Neural cell (in vitro differentiated cells): ENCODE measurements around the gene DLK1. TPM values are rescaled to one million over a fixed set of nuclear protein-coding genes. Genes with fewer than 3 reads are reported as not detected.

ENCODE experiments used
- H2AFZ ChIP-seq: fragments of 200-600, 300-800 bp; sonication (generic), shearing (Covaris generic); 2 replicates; pipeline ENCODE4 v1.6.0; 2014; ENCODE audit warnings: low read depth, mild to moderate bottlenecking, antibody characterized with exemption, low read length, moderate library complexity
- H3F3A ChIP-seq: fragments of 200-600 bp; shearing (Covaris generic); 2 replicates; pipeline ENCODE4 v1.6.1; 2016; ENCODE audit warnings: mild to moderate bottlenecking, moderate library complexity, mixed read lengths, antibody characterized with exemption, low read length; ENCODE audit not compliant: insufficient read depth, poor library complexity, severe bottlenecking
- H3K27ac ChIP-seq: fragments of 200-600, 300-800 bp; sonication (generic), shearing (Covaris generic); 2 replicates; pipeline ENCODE4 v1.5.1; 2014; ENCODE audit warnings: mild to moderate bottlenecking, low read length, moderate library complexity
- H3K27me3 ChIP-seq: fragments of 300-800, 200-600 bp; sonication (generic), shearing (Covaris generic); 2 replicates; pipeline ENCODE4 v1.6.0; 2014; ENCODE audit warnings: mild to moderate bottlenecking, low read depth, low read length, moderate library complexity; ENCODE audit not compliant: insufficient read depth
- H3K36me3 ChIP-seq: fragments of 300-800, 200-600 bp; sonication (generic), shearing (Covaris generic); 2 replicates; pipeline ENCODE4 v1.5.1; 2014; ENCODE audit warnings: mild to moderate bottlenecking, antibody characterized with exemption, low read length, moderate library complexity; ENCODE audit not compliant: insufficient read depth
- H3K4me2 ChIP-seq: fragments of 300-800, 200-600 bp; sonication (generic), shearing (Covaris generic); 2 replicates; pipeline ENCODE4 v1.6.0; 2014; ENCODE audit warnings: mild to moderate bottlenecking, low read length
- H3K4me3 ChIP-seq: fragments of 300-800, 200-600 bp; sonication (generic), shearing (Covaris generic); 2 replicates; pipeline ENCODE4 v1.5.1; 2014; ENCODE audit warnings: mild to moderate bottlenecking, low read length, moderate library complexity
- H3K79me2 ChIP-seq: fragments of 200-600 bp; shearing (Covaris generic); replicated peaks from 2 replicates; pipeline ENCODE4 v1.6.0; 2014; ENCODE audit warnings: mild to moderate bottlenecking, low read length, moderate library complexity; ENCODE audit not compliant: insufficient read depth
- H3K9ac ChIP-seq: fragments of 300-800, 200-600 bp; sonication (generic), shearing (Covaris generic); 2 replicates; pipeline ENCODE4 v1.6.1; 2016; ENCODE audit warnings: mild to moderate bottlenecking, low read length, mixed read lengths
- H3K9me2 ChIP-seq: fragments of 200-600 bp; shearing (Covaris generic); 2 replicates; pipeline ENCODE4 v1.6.1; 2016; ENCODE audit warnings: mild to moderate bottlenecking, low read length, mixed read lengths; ENCODE audit not compliant: insufficient read depth
- H3K9me3 ChIP-seq: fragments of 200-600, 300-800 bp; sonication (generic), shearing (Covaris generic); 2 replicates; pipeline ENCODE4 v1.6.1; 2016; ENCODE audit warnings: mild to moderate bottlenecking, mixed run types, low read length, moderate library complexity, mixed read lengths
- H4K20me1 ChIP-seq: fragments of 200-600 bp; shearing (Covaris generic); 2 replicates; pipeline ENCODE4 v1.6.1; 2016; ENCODE audit warnings: mild to moderate bottlenecking, mixed run types; ENCODE audit not compliant: insufficient read depth
- EP300 ChIP-seq: fragments of 450-650 bp; conservative IDR thresholded peaks from 2 replicates; pipeline ENCODE4 v1.6.1; 2014; ENCODE audit warnings: antibody characterized with exemption, mild to moderate bottlenecking, moderate library complexity; ENCODE audit not compliant: poor library complexity, severe bottlenecking
- EZH2 ChIP-seq: fragments of 200-600, 300-800 bp; shearing (Covaris generic), sonication (generic); IDR thresholded peaks from 2 replicates; pipeline ENCODE4 v1.6.1; 2014; ENCODE audit warnings: antibody characterized with exemption, low read length, borderline replicate concordance, mild to moderate bottlenecking; ENCODE audit not compliant: insufficient read depth, poor library complexity, severe bottlenecking
- MXI1 ChIP-seq: fragments of 450-650 bp; conservative IDR thresholded peaks from 2 replicates; pipeline ENCODE4 v1.6.1; 2014; ENCODE audit warnings: antibody characterized with exemption, mild to moderate bottlenecking; ENCODE audit not compliant: poor library complexity, severe bottlenecking
- POLR2AphosphoS5 ChIP-seq: IDR thresholded peaks from 2 replicates; pipeline ENCODE4 v1.6.1; 2012
- RAD21 ChIP-seq: fragments of 450-650 bp; conservative IDR thresholded peaks from 2 replicates; pipeline ENCODE4 v1.6.1; 2014; ENCODE audit warnings: antibody characterized with exemption, mild to moderate bottlenecking, moderate library complexity
- REST ChIP-seq: IDR thresholded peaks from 2 replicates; pipeline ENCODE4 v1.6.1; 2012; ENCODE audit warnings: borderline replicate concordance
- SMC3 ChIP-seq: fragments of 450-650 bp; conservative IDR thresholded peaks from 2 replicates; pipeline ENCODE4 v1.6.1; 2014; ENCODE audit warnings: antibody characterized with exemption, mild to moderate bottlenecking, moderate library complexity; ENCODE audit not compliant: poor library complexity
- TAF1 ChIP-seq: IDR thresholded peaks from 2 replicates; pipeline ENCODE4 v1.6.1; 2012; ENCODE audit warnings: low read depth
- polyA plus RNA-seq: library from polyadenylated mRNA; depleted of rRNA; stranded (reverse); fragments of >200 nt; gene quantifications from 2 replicates; pipeline ENCODE4 v1.2.3, GENCODE V29; 2014
- TF ChIP-seq, protein P1 (sequence below): fragments of 450-650 bp; IDR thresholded peaks from 2 replicates; pipeline ENCODE4 v1.5.1; 2014; ENCODE audit warnings: antibody characterized with exemption, mild to moderate bottlenecking, moderate library complexity; ENCODE audit not compliant: poor library complexity, severe bottlenecking

Gene DLK1
- polyA plus RNA-seq, 1 donor from 2014 or later = 6.8 TPM

DNA sequence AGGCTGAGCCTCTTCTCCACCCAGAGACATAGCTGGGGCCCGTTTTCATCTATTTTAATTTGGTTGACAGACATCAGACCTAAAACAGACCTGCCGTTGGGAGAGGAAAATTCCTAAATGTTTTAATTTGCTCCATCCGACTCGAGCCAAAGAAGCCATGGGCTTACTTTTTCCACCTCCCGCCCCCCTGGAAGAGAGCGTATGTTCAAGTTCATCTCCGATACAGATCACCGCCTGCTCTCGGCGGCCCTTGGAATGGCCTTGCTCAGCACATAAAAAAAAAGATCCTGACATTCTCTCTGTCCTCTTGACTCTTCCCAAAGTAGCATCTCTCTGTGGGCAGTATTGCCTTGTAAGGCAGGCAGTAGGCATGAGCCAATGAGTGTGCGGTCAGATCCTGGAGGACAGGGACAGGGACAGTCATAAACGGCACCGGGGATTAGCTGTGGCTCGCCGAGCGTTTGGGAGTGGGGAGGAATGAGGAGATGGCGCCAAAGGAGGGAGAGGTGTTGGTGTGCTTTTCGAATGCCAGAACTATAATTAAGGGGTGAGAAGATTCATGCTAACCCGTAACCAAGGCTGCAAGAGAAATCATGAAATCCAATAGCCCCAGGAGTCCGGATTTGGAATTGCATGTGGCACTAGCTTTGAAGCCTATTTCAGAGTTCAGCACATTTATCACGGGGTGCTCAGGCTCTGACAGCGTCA lies 51.3 kb downstream of the DLK1 start:
- H3K27me3 ChIP-seq = no peaks in the 10 kb centered on the region
- no peak for TF ChIP-seq MXI1
- TF ChIP-seq TAF1 = no peak
- no peak for TF ChIP-seq SMC3
- no peak for TF ChIP-seq REST
- TF ChIP-seq, protein P1, sequence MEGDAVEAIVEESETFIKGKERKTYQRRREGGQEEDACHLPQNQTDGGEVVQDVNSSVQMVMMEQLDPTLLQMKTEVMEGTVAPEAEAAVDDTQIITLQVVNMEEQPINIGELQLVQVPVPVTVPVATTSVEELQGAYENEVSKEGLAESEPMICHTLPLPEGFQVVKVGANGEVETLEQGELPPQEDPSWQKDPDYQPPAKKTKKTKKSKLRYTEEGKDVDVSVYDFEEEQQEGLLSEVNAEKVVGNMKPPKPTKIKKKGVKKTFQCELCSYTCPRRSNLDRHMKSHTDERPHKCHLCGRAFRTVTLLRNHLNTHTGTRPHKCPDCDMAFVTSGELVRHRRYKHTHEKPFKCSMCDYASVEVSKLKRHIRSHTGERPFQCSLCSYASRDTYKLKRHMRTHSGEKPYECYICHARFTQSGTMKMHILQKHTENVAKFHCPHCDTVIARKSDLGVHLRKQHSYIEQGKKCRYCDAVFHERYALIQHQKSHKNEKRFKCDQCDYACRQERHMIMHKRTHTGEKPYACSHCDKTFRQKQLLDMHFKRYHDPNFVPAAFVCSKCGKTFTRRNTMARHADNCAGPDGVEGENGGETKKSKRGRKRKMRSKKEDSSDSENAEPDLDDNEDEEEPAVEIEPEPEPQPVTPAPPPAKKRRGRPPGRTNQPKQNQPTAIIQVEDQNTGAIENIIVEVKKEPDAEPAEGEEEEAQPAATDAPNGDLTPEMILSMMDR = no peak
- TF ChIP-seq EP300 = no peak
- TF ChIP-seq EZH2 = no peak
- no peak for TF ChIP-seq RAD21
- TF ChIP-seq POLR2AphosphoS5 = no peak
- H3K9me3 ChIP-seq = no peaks in the 10 kb centered on the region
- no peak overlapping the region for H3K9ac ChIP-seq
- H4K20me1 ChIP-seq = no peaks in the 10 kb centered on the region
- H3K79me2 ChIP-seq = no peaks in the 10 kb centered on the region
- no peaks in the 10 kb centered on the region for H3K36me3 ChIP-seq
- no peak overlapping the region for H2AFZ ChIP-seq
- H3F3A ChIP-seq = no peaks in the 10 kb centered on the region
- H3K4me2 ChIP-seq = no peak overlapping the region
- no peaks in the 10 kb centered on the region for H3K9me2 ChIP-seq
- no peak overlapping the region for H3K27ac ChIP-seq
- no peak overlapping the region for H3K4me3 ChIP-seq

DNA sequence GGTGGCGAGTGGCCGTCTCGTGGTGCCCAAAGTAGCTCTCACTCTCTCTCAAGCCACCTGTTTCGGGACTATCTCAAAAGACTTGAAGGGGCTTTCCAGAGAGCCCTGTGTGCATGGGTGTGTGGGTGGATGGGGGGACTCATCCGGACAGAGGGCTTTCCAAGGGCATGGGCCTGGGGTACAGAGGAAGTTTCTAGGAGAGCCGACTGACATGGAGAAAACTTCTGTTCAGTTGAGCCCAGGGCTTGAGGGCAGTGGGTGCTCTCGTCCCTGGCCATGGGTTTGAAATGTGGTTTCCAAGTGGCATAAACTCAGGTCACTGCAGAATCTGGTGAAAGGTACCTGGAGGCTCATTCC lies 51.8 kb downstream of the DLK1 start:
- H3K9me2 ChIP-seq = no peaks in the 10 kb centered on the region
- no peaks in the 10 kb centered on the region for H3F3A ChIP-seq
- H3K9me3 ChIP-seq = no peaks in the 10 kb centered on the region
- no peaks in the 10 kb centered on the region for H3K79me2 ChIP-seq
- no peak overlapping the region for H3K4me3 ChIP-seq
- H3K27ac ChIP-seq = no peak overlapping the region
- no peak overlapping the region for H3K9ac ChIP-seq
- TF ChIP-seq REST (no peak), MXI1 (no peak), SMC3 (no peak), EZH2 (no peak), RAD21 (no peak), POLR2AphosphoS5 (no peak)
- TF ChIP-seq, protein P1 = no peak
- no peaks in the 10 kb centered on the region for H3K36me3 ChIP-seq
- H4K20me1 ChIP-seq = no peaks in the 10 kb centered on the region
- H3K4me2 ChIP-seq = no peak overlapping the region
- H3K27me3 ChIP-seq = no peaks in the 10 kb centered on the region
- H2AFZ ChIP-seq = no peak overlapping the region
